H1 (cell line): ENCODE data around the gene INIP. TPM values are rescaled to one million over a fixed set of nuclear protein-coding genes. Genes with fewer than 3 reads are reported as not detected.

Experiments
- CBX5 ChIP-seq: fragments of 300-800, 300-1000 bp; sonication (generic); IDR thresholded peaks from 2 replicates; pipeline ENCODE4 v1.7.1; 2016; ENCODE audit warnings: antibody characterized with exemption, low read length, low read depth
- EP300 ChIP-seq, 2 experiments: IDR thresholded peaks; 1 replicate in 1 of 2; 2 replicates in 1 of 2; pipeline ENCODE4 v1.6.1; 2011 to 2012; ENCODE audit warnings: low read depth in 2 of 2, low read length in 2 of 2, mild to moderate bottlenecking in 2 of 2, borderline replicate concordance in 1 of 2, inconsistent platforms in 1 of 2, moderate library complexity in 1 of 2
- HDAC6 ChIP-seq: IDR thresholded peaks from one replicate; pipeline ENCODE4 v1.7.1; 2012; ENCODE audit warnings: low read depth, mild to moderate bottlenecking, inconsistent platforms, low read length, moderate library complexity
- KDM5A ChIP-seq: fragments of 200-600 bp; IDR thresholded peaks from 2 replicates; pipeline ENCODE4 v1.7.1; 2012; ENCODE audit warnings: mild to moderate bottlenecking, low read length, inconsistent platforms, mixed read lengths
- SIRT6 ChIP-seq: IDR thresholded peaks from one replicate; pipeline ENCODE4 v1.7.1; 2012; ENCODE audit warnings: low read length, inconsistent platforms
- SP4 ChIP-seq: IDR thresholded peaks from 2 replicates; pipeline ENCODE4 v1.6.1; 2012; ENCODE audit warnings: low read length, inconsistent platforms
- TAF1 ChIP-seq: IDR thresholded peaks from 2 replicates; pipeline ENCODE4 v1.6.1; 2011; ENCODE audit warnings: mild to moderate bottlenecking, low read depth, low read length
- YY1 ChIP-seq: IDR thresholded peaks from 2 replicates; pipeline ENCODE4 v1.6.1; 2011; ENCODE audit warnings: low read depth, mild to moderate bottlenecking, low read length
- polyA plus RNA-seq, 7 experiments: library from polyadenylated mRNA; depleted of rRNA in 3 of 7; stranded (reverse) in 5 of 7; unstranded in 2 of 7; fragments of >200 nt in 5 of 7; fragments of 200-250 nt in 2 of 7; gene quantifications; 1 replicate in 5 of 7; 2 replicates in 1 of 7; 4 replicates in 1 of 7; pipeline versions ENCODE4 v1.2.1 to v1.2.3, GENCODE V29; 2011 to 2013; ENCODE audit warnings: missing spikeins in 2 of 7, mixed read lengths in 2 of 7
- total RNA-seq: library from RNA; stranded (reverse); fragmentation: NEBNext Ultra II Directional; extraction: Animal tissue kit (Norgen Biotek cat#: 25700); gene quantifications from 2 replicates; pipeline ENCODE4 v1.2.1, GENCODE V29; 2021

The INIP gene
- total and polyA plus RNA-seq, 2 of the 8 experiments (the other 6 are each of a cell fraction or from before 2014, with no cell fraction given) = 10.7 to 18.3 TPM

DNA sequence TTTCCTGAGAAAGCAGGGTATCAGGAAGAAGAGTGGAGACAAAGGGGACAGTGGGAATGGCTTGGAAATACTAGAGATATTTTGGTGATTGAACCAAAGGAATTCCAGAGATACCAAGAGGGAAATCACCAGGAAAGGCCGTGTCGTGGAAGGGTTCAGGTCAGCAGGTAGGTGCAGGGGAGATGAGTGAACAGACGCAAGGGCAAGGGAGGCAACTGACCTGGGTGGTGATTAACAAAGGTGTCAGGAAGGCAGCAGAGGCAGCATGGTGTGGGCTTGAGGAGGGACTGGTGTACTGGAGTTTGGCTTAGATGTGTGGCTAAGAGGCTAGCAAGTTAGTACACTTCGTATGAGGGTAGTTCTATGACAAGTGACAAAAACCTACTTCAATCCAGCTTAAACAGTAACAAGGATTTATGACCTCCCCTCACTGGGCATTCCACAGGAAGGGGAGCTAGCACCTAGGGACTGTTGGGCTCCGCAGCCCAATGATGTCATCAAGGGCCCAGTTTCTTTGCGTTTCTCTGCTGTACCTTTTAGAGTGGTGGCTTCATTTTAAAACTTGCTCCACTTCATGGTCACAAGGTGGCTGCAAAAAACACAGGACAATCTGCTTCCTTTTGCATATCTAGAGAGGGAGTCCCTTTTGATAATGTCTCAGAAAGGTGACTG lies 37.0 kb downstream of the INIP start (continued):
- TF ChIP-seq KDM5A (no peak), HDAC6 (no peak), TAF1 (no peak), YY1 (no peak), EP300 (IDR thresholded peaks at IDR 0.05; ENCODE audit: borderline replicate concordance in 1 of 2, low read depth in 2 of 2, low read length in 2 of 2) (no peak), CBX5 (no peak), SP4 (no peak), SIRT6 (no peak)
